HG02970 (cell line): ENCODE results near the gene TRMT1L.
A peak's percentile ranks its signal among the peaks of the same experiment; 100 is the strongest.
"Not testable (repeated sequence)": the region's sequence is repeated elsewhere in the genome, so short reads cannot be mapped to it uniquely, and the experiment has no call there.

Experiments used
- ATAC-seq: cut with Tn5 transposase; IDR thresholded peaks from one replicate; pipeline ENCODE4 v1.9.1; 2021; ENCODE audit warnings: mild to moderate bottlenecking, moderate library complexity, moderate number of reproducible peaks; ENCODE audit not compliant: unreplicated experiment, low FRiP score

Gene TRMT1L

GRCh38 chr1:185156854-185157598 is at the start of gene TRMT1L, which contains the start of gene SWT1:
TSS of gene TRMT1L (minus strand) at chr1:185156953. CDS start at chr1:185156712, 241 bp downstream.
TSS of gene SWT1 (plus strand) at chr1:185157167. CDS start at chr1:185160842, 3,675 bp downstream.
- peak; percentile 92 for ATAC-seq

GRCh38 chr1:185200889-185201288 is 44.1 kb upstream of the TRMT1L start:
- no peak for ATAC-seq

- not testable (repeated sequence) for ATAC-seq
Observed at GRCh38 chr1:185198712-185199111, 42.0 kb upstream of the TRMT1L start.

- no peak for ATAC-seq
Observed at GRCh38 chr1:185193756-185194155, 37.0 kb upstream of the TRMT1L start.

- no peak for ATAC-seq
Observed at GRCh38 chr1:185170291-185170848, 13.6 kb upstream of the TRMT1L start.

GRCh38 chr1:185166106-185166505 is 9.4 kb upstream of the TRMT1L start:
- ATAC-seq, result no peak

- ATAC-seq, result no peak
Observed at GRCh38 chr1:185162491-185162890, 5.7 kb upstream of the TRMT1L start.

- ATAC-seq, result no peak
Observed at GRCh38 chr1:185159966-185160365, 3.2 kb upstream of the TRMT1L start.

- no peak for ATAC-seq
Observed at GRCh38 chr1:185158800-185159199, 2.0 kb upstream of the TRMT1L start.

GRCh38 chr1:185157599-185158412 is 1.1 kb upstream of the TRMT1L start:
- ATAC-seq, result no peak

GRCh38 chr1:185156288-185156853 is 382 bp downstream of the TRMT1L start:
- ATAC-seq, result peak; percentile 24

- no peak for ATAC-seq
Observed at GRCh38 chr1:185155600-185156287, 1.0 kb downstream of the TRMT1L start.

GRCh38 chr1:185154912-185155513 is 1.7 kb downstream of the TRMT1L start:
- ATAC-seq, result no peak

- ATAC-seq, result no peak
Observed at GRCh38 chr1:185152187-185152767, 4.5 kb downstream of the TRMT1L start.

GRCh38 chr1:185151215-185151614 is 5.5 kb downstream of the TRMT1L start:
- no peak for ATAC-seq

- no peak for ATAC-seq
Observed at GRCh38 chr1:185144233-185144632, 12.5 kb downstream of the TRMT1L start.

- ATAC-seq, result no peak
Observed at GRCh38 chr1:185139246-185139645, 17.5 kb downstream of the TRMT1L start.

GRCh38 chr1:185137896-185138545 is 18.7 kb downstream of the TRMT1L start:
- no peak for ATAC-seq

GRCh38 chr1:185132534-185132933 is 24.2 kb downstream of the TRMT1L start:
- no peak for ATAC-seq
